Sigmoid colon (tissue), 4 donors: ENCODE data around the gene SPACA6.

Source experiments
- CTCF ChIP-seq, 4 experiments: fragments of 450-650 bp in 3 of 4; fragments of 200-600 bp in 1 of 4; IDR thresholded peaks; one replicate each; pipeline ENCODE4 v1.5.1; 2016 to 2019; ENCODE audit warnings: antibody characterized with exemption in 4 of 4, mild to moderate bottlenecking in 3 of 4, moderate library complexity in 2 of 4
- EP300 ChIP-seq, 4 donors: sonication (generic); formaldehyde crosslinking; IDR thresholded peaks; one replicate each; pipeline ENCODE4 v1.6.1; 2017; ENCODE audit warnings: antibody characterized with exemption in 4 of 4
- POLR2A ChIP-seq, 2 donors: fragments of 450-650 bp; IDR thresholded peaks; one replicate each; pipeline ENCODE4 v1.6.1; 2016; ENCODE audit warnings: antibody characterized with exemption in 2 of 2, mild to moderate bottlenecking in 2 of 2, moderate library complexity in 2 of 2

- TF ChIP-seq CTCF (IDR thresholded peaks at IDR 0.05) (no peak), POLR2A (IDR thresholded peaks at IDR 0.05) (no peak), EP300 (IDR thresholded peaks at IDR 0.05) (no peak)
These were observed 22.7 kb downstream of the SPACA6 start for GRCh38 chr19:51715850-51716249.
